ENCODE measurements around the gene ASPM. TPM values are rescaled to one million over a fixed set of nuclear protein-coding genes. Genes with fewer than 3 reads are reported as not detected.

ASPM gene
- total and polyA plus RNA-seq, 2 of the 8 experiments (the other 6 are each of a cell fraction or from before 2014, with no cell fraction given) = 5.1 to 50.3 TPM

DNA sequence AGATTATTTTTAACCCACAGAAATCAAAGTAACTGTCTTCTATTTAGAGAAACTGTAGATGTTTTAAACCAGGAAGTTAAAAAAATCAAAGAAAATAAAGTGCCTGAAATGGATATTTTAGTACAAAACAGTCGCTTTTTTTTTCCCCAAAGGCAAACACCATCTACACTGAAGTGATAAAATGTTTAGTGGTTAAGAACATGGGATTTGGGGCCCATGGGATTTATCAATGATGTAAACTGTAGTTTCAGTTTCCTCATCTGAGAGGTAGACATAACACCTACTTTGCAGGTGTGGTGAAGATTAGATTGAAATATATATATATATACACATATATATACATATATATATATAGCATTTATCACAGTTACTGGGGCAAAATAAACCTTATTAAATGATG lies 22.1 kb downstream of the ASPM start (continued):
- TF ChIP-seq, protein P1, sequence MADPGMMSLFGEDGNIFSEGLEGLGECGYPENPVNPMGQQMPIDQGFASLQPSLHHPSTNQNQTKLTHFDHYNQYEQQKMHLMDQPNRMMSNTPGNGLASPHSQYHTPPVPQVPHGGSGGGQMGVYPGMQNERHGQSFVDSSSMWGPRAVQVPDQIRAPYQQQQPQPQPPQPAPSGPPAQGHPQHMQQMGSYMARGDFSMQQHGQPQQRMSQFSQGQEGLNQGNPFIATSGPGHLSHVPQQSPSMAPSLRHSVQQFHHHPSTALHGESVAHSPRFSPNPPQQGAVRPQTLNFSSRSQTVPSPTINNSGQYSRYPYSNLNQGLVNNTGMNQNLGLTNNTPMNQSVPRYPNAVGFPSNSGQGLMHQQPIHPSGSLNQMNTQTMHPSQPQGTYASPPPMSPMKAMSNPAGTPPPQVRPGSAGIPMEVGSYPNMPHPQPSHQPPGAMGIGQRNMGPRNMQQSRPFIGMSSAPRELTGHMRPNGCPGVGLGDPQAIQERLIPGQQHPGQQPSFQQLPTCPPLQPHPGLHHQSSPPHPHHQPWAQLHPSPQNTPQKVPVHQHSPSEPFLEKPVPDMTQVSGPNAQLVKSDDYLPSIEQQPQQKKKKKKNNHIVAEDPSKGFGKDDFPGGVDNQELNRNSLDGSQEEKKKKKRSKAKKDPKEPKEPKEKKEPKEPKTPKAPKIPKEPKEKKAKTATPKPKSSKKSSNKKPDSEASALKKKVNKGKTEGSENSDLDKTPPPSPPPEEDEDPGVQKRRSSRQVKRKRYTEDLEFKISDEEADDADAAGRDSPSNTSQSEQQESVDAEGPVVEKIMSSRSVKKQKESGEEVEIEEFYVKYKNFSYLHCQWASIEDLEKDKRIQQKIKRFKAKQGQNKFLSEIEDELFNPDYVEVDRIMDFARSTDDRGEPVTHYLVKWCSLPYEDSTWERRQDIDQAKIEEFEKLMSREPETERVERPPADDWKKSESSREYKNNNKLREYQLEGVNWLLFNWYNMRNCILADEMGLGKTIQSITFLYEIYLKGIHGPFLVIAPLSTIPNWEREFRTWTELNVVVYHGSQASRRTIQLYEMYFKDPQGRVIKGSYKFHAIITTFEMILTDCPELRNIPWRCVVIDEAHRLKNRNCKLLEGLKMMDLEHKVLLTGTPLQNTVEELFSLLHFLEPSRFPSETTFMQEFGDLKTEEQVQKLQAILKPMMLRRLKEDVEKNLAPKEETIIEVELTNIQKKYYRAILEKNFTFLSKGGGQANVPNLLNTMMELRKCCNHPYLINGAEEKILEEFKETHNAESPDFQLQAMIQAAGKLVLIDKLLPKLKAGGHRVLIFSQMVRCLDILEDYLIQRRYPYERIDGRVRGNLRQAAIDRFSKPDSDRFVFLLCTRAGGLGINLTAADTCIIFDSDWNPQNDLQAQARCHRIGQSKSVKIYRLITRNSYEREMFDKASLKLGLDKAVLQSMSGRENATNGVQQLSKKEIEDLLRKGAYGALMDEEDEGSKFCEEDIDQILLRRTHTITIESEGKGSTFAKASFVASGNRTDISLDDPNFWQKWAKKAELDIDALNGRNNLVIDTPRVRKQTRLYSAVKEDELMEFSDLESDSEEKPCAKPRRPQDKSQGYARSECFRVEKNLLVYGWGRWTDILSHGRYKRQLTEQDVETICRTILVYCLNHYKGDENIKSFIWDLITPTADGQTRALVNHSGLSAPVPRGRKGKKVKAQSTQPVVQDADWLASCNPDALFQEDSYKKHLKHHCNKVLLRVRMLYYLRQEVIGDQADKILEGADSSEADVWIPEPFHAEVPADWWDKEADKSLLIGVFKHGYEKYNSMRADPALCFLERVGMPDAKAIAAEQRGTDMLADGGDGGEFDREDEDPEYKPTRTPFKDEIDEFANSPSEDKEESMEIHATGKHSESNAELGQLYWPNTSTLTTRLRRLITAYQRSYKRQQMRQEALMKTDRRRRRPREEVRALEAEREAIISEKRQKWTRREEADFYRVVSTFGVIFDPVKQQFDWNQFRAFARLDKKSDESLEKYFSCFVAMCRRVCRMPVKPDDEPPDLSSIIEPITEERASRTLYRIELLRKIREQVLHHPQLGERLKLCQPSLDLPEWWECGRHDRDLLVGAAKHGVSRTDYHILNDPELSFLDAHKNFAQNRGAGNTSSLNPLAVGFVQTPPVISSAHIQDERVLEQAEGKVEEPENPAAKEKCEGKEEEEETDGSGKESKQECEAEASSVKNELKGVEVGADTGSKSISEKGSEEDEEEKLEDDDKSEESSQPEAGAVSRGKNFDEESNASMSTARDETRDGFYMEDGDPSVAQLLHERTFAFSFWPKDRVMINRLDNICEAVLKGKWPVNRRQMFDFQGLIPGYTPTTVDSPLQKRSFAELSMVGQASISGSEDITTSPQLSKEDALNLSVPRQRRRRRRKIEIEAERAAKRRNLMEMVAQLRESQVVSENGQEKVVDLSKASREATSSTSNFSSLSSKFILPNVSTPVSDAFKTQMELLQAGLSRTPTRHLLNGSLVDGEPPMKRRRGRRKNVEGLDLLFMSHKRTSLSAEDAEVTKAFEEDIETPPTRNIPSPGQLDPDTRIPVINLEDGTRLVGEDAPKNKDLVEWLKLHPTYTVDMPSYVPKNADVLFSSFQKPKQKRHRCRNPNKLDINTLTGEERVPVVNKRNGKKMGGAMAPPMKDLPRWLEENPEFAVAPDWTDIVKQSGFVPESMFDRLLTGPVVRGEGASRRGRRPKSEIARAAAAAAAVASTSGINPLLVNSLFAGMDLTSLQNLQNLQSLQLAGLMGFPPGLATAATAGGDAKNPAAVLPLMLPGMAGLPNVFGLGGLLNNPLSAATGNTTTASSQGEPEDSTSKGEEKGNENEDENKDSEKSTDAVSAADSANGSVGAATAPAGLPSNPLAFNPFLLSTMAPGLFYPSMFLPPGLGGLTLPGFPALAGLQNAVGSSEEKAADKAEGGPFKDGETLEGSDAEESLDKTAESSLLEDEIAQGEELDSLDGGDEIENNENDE (IDR thresholded peaks at IDR 0.05; ENCODE audit: insufficient replicate concordance, low read length) = no peak
- TF ChIP-seq RXRA (IDR thresholded peaks at IDR 0.05; ENCODE audit: insufficient read depth, low read depth, low read length) = no peak
- TF ChIP-seq, protein P2, sequence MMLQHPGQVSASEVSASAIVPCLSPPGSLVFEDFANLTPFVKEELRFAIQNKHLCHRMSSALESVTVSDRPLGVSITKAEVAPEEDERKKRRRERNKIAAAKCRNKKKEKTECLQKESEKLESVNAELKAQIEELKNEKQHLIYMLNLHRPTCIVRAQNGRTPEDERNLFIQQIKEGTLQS (IDR thresholded peaks at IDR 0.05; ENCODE audit: insufficient read depth, low read depth, low read length) = no peak
- TF ChIP-seq RNF2 (IDR thresholded peaks at IDR 0.05; ENCODE audit: borderline replicate concordance, low read depth, low read length, missing control alignments, poor library complexity, severe bottlenecking) = no peak
- TF ChIP-seq SIN3A (conservative IDR thresholded peaks at IDR 0.05 in 1 of 2, IDR thresholded peaks at IDR 0.05 in 1 of 2; ENCODE audit: low read depth in 1 of 2, low read length in 2 of 2) = no peak
- no peak for TF ChIP-seq KDM1A (IDR thresholded peaks at IDR 0.05; ENCODE audit: borderline replicate concordance, low read length)
- TF ChIP-seq EP300 (IDR thresholded peaks at IDR 0.05; ENCODE audit: borderline replicate concordance in 1 of 2, low read depth in 2 of 2, low read length in 2 of 2) = no peak
- TF ChIP-seq HDAC2 (IDR thresholded peaks at IDR 0.05; ENCODE audit: borderline replicate concordance in 1 of 2, low read depth in 2 of 2, low read length in 2 of 2) = no peak
- no peak for TF ChIP-seq ASH2L (IDR thresholded peaks at IDR 0.05; ENCODE audit: low read length)

All from H1 (cell line).